Endodermal cell (in vitro differentiated cells): Measurements from ENCODE around the gene IL36B. TPM values are rescaled to one million over a fixed set of nuclear protein-coding genes. Genes with fewer than 3 reads are reported as not detected.
"Not testable (repeated sequence)": the region's sequence is repeated elsewhere in the genome, so short reads cannot be mapped to it uniquely, and the experiment has no call there.

Experiments
- DNase-seq: peaks from one replicate; pipeline ENCODE4 v3.0.0-alpha.2; 2017
- H3K27ac ChIP-seq: 2 replicates; pipeline ENCODE4 v1.5.1; 2013; ENCODE audit warnings: mild to moderate bottlenecking, low read depth, low read length, moderate library complexity
- H3K27me3 ChIP-seq: 2 replicates; pipeline ENCODE4 v1.6.1; 2013; ENCODE audit warnings: mild to moderate bottlenecking, low read length, moderate library complexity; ENCODE audit not compliant: insufficient read depth, control insufficient read depth, poor library complexity, severe bottlenecking
- H3K36me3 ChIP-seq: 2 replicates; pipeline ENCODE4 v1.7.0; 2013; ENCODE audit warnings: mild to moderate bottlenecking, low read length, moderate library complexity; ENCODE audit not compliant: control insufficient read depth, insufficient read depth
- H3K4me1 ChIP-seq: one replicate; pipeline ENCODE4 v1.7.0; 2013; ENCODE audit warnings: low read length; ENCODE audit not compliant: control insufficient read depth, insufficient read depth
- H3K4me3 ChIP-seq: 2 replicates; pipeline ENCODE4 v1.5.1; 2013; ENCODE audit warnings: mild to moderate bottlenecking, low read length, moderate library complexity
- H3K9ac ChIP-seq: 2 replicates; pipeline ENCODE4 v1.6.1; 2013; ENCODE audit warnings: mild to moderate bottlenecking, low read length, moderate library complexity; ENCODE audit not compliant: poor library complexity, severe bottlenecking; ENCODE audit errors: extremely low read depth
- H3K9me3 ChIP-seq: 2 replicates; pipeline ENCODE4 v1.6.1; 2013; ENCODE audit warnings: mild to moderate bottlenecking, low read length, moderate library complexity; ENCODE audit not compliant: control insufficient read depth
- H3K27ac Mint-ChIP-seq: 2 replicates; pipeline ENCODE4 v1.8.0; 2020; ENCODE audit warnings: mixed read lengths
- H3K27me3 Mint-ChIP-seq: 2 replicates; pipeline ENCODE4 v1.8.0; 2021; ENCODE audit warnings: mild to moderate bottlenecking, mixed read lengths; ENCODE audit not compliant: insufficient read depth
- H3K36me3 Mint-ChIP-seq: 2 replicates; pipeline ENCODE4 v1.8.0; 2020; ENCODE audit warnings: low read depth, mixed read lengths
- H3K4me1 Mint-ChIP-seq: 2 replicates; pipeline ENCODE4 v1.8.0; 2020; ENCODE audit warnings: mixed read lengths
- H3K4me3 Mint-ChIP-seq: 2 replicates; pipeline ENCODE4 v1.8.0; 2020; ENCODE audit warnings: mild to moderate bottlenecking, moderate library complexity, mixed read lengths
- H3K9me3 Mint-ChIP-seq: 2 replicates; pipeline ENCODE4 v1.8.0; 2020; ENCODE audit warnings: mild to moderate bottlenecking, mixed read lengths
- WGBS, 2 experiments: methylation state at CpG; one replicate each; pipeline versions ENCODE4 v1.1.5 to v1.1.7; 2013; ENCODE audit warnings: missing lambda C conversion rate in 2 of 2, mixed read lengths in 1 of 2; ENCODE audit not compliant: insufficient coverage in 1 of 2, insufficient read length in 1 of 2; 5-methylcytosine and 5-hydroxymethylcytosine counted together
- total RNA-seq, 2 donors: library from RNA; stranded (reverse); fragmentation: NEBNext Ultra II Directional in 1 of 2; extraction: Animal tissue kit (Norgen Biotek cat#: 25700) in 1 of 2; gene quantifications; 2 replicates in 1 of 2; 3 replicates in 1 of 2; pipeline ENCODE4 v1.2.1, GENCODE V29; 2021
- TF ChIP-seq, protein P1 (sequence below): fragments of 200-600 bp; sonication (generic); conservative IDR thresholded peaks from 2 replicates; pipeline ENCODE4 v1.5.0; 2021; ENCODE audit warnings: antibody characterized with exemption, mild to moderate bottlenecking

Gene IL36B
- total RNA-seq, 2 donors from 2014 or later, result not detected

DNA sequence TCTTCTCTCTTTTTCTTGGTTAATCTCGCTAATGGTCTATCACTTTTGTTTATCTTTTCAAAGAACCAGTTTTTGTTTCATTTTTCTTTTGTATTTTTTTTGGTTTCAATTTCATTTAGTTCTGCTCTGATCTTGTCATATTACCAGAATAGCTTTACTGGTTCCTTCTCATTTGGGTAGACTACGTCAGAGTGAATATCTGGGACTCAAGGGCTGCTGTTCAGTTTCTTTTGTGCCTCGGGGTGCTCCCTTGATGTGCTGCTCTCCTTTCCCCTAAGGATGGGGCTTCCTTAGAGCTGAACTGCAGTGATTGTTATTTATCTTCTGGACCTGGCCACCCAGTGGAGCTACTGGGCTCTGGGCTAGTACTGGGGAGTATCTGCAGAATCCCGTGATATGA lies 45.4 kb upstream of the IL36B start:
- Mint-ChIP-seq H3K27me3 (peaks cover 25% of the 10 kb centered on the region), H3K9me3 (peaks cover 43% of the 10 kb centered on the region), H3K27ac (no peak overlapping the region), H3K4me3 (no peak overlapping the region), H3K4me1 (peaks cover 3% of the 10 kb centered on the region), H3K36me3 (no peaks in the 10 kb centered on the region)
- no peak overlapping the region for H3K27ac ChIP-seq
- H3K4me1 ChIP-seq, result no peaks in the 10 kb centered on the region
- TF ChIP-seq, protein P1, sequence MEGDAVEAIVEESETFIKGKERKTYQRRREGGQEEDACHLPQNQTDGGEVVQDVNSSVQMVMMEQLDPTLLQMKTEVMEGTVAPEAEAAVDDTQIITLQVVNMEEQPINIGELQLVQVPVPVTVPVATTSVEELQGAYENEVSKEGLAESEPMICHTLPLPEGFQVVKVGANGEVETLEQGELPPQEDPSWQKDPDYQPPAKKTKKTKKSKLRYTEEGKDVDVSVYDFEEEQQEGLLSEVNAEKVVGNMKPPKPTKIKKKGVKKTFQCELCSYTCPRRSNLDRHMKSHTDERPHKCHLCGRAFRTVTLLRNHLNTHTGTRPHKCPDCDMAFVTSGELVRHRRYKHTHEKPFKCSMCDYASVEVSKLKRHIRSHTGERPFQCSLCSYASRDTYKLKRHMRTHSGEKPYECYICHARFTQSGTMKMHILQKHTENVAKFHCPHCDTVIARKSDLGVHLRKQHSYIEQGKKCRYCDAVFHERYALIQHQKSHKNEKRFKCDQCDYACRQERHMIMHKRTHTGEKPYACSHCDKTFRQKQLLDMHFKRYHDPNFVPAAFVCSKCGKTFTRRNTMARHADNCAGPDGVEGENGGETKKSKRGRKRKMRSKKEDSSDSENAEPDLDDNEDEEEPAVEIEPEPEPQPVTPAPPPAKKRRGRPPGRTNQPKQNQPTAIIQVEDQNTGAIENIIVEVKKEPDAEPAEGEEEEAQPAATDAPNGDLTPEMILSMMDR, result no peak
- 92 to 94% methylated on average over 3 to 4 of the region's 4 CpGs for WGBS, 2 experiments
- peaks cover 24% of the 10 kb centered on the region for H3K27me3 ChIP-seq
- no peaks in the 10 kb centered on the region for H3K36me3 ChIP-seq
- no peak overlapping the region for H3K9ac ChIP-seq
- H3K4me3 ChIP-seq, result no peak overlapping the region
- no peak for DNase-seq
- H3K9me3 ChIP-seq, result peaks cover 35% of the 10 kb centered on the region

DNA sequence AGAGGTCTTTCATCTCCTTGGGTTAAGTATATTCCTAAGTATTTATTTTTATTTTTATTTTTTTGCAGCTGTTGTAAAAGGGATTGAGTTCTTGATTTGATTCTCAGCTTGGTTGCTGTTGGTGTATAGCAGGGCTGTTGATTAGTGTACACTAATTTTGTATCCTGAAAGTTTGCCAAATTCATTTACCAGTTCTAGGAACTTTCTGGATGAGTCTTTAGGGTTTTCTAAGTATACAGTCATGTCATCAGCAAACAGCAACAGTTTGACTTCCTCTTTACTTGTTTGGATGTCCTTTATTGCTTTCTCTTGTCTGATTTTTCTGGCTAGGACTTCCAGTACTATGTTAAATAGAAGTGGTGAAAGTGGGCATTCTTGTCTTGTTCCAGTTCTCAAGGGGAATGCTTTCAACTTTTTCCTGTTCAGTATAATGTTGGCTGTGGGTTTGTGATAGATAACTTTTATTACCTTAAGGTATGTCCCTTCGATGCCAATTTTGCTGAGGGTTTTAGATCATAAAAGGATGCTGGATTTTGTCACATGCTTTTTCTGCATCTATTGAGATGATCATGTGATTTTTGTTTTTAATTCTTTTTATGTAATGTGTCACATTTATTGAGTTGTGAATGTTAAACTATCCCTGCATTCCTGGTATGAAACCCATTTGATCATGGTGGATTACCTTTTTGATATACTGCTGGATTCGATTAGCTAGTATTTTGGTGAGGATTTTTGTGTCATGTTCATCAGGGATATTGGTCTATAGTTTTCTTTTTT lies 44.4 kb upstream of the IL36B start:
- H3K27ac ChIP-seq, H3K4me3 Mint-ChIP-seq, H3K27ac Mint-ChIP-seq, H3K9ac ChIP-seq, H3K36me3 ChIP-seq, DNase-seq, H3K4me3 ChIP-seq, H3K4me1 Mint-ChIP-seq, H3K4me1 ChIP-seq, H3K36me3 Mint-ChIP-seq: not testable (repeated sequence)
- H3K27me3 ChIP-seq, result peaks cover 29% of the 10 kb centered on the region
- H3K9me3 ChIP-seq, result peaks cover 26% of the 10 kb centered on the region
- H3K9me3 Mint-ChIP-seq, result peaks cover 33% of the 10 kb centered on the region
- 80 to 86% methylated on average over 1 to 2 of the region's 2 CpGs for WGBS, 2 experiments
- peaks cover 19% of the 10 kb centered on the region for H3K27me3 Mint-ChIP-seq

DNA sequence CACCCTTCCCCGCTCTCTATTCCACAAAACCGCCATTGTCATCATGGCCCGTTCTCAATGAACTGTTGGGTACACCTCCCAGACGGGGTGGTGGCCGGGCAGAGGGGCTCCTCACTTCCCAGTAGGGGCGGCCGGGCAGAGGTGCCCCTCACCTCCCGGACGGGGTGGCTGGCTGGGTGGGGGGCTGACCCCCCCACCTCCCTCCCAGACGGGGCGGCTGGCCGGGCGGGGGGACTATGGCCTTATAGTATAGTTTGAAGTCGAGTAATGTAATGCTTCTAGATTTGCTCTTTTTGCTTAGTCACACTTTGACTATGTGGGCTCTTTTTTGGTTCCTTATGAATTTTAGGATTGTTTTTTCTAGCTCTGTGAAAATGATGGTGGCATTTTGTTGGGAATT lies 43.6 kb upstream of the IL36B start:
- H3K36me3 ChIP-seq, H3K4me1 Mint-ChIP-seq, H3K27ac Mint-ChIP-seq, H3K9ac ChIP-seq, H3K4me1 ChIP-seq, DNase-seq, H3K4me3 ChIP-seq, H3K4me3 Mint-ChIP-seq, H3K36me3 Mint-ChIP-seq, H3K27ac ChIP-seq: not testable (repeated sequence)
- Mint-ChIP-seq H3K27me3 (peaks cover 19% of the 10 kb centered on the region), H3K9me3 (peaks cover 31% of the 10 kb centered on the region)
- Histone ChIP-seq H3K27me3 (peaks cover 36% of the 10 kb centered on the region), H3K9me3 (peaks cover 25% of the 10 kb centered on the region)
- WGBS, 2 experiments, result 94% methylated on average over 9 of the region's 14 CpGs; no CpG with 5 or more reads in 1 of the 2 experiments

DNA sequence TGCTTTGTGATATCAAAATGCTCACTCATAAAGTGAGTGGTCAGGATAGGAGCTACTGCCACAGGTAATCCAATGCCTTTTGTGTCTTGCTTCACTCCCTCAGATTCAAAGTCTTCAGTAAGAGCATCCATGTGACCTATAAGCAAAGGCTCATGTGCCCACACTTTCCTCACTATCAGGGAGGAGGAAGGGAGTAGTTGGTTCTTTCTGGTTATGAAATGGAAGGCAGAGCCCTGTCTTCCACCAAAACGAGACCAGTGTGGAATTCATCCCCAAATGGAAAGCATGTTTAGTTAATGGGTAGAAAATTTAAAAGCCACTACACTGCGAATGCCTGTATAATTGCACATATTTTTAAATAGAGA lies 40.9 kb upstream of the IL36B start:
- Histone ChIP-seq H3K4me1 (no peaks in the 10 kb centered on the region), H3K36me3 (no peaks in the 10 kb centered on the region), H3K27ac (no peak overlapping the region), H3K27me3 (peaks cover 63% of the 10 kb centered on the region), H3K4me3 (no peak overlapping the region), H3K9me3 (peaks cover 25% of the 10 kb centered on the region), H3K9ac (no peak overlapping the region)
- H3K36me3 Mint-ChIP-seq, result no peaks in the 10 kb centered on the region
- no peak overlapping the region for H3K4me3 Mint-ChIP-seq
- TF ChIP-seq, protein P1, result no peak
- DNase-seq, result no peak
- H3K27me3 Mint-ChIP-seq, result peaks cover 19% of the 10 kb centered on the region
- WGBS, 2 experiments, result 93% methylated on average over 2 of the region's 2 CpGs; no CpG with 5 or more reads in 1 of the 2 experiments
- no peak overlapping the region for H3K27ac Mint-ChIP-seq
- peaks cover 29% of the 10 kb centered on the region for H3K9me3 Mint-ChIP-seq
- H3K4me1 Mint-ChIP-seq, result no peaks in the 10 kb centered on the region
